Stimulated activated CD8-positive, alpha-beta memory T cell treated with anti-CD3 and anti-CD28 coated beads, Interleukin-4, amount 100 ng/mL, for 48 hours (primary cell): ENCODE measurements around the gene MACF1.

ENCODE experiments used
- DNase-seq: peaks from one replicate; pipeline ENCODE4 v3.0.0-alpha.2; 2020

MACF1 gene

DNA sequence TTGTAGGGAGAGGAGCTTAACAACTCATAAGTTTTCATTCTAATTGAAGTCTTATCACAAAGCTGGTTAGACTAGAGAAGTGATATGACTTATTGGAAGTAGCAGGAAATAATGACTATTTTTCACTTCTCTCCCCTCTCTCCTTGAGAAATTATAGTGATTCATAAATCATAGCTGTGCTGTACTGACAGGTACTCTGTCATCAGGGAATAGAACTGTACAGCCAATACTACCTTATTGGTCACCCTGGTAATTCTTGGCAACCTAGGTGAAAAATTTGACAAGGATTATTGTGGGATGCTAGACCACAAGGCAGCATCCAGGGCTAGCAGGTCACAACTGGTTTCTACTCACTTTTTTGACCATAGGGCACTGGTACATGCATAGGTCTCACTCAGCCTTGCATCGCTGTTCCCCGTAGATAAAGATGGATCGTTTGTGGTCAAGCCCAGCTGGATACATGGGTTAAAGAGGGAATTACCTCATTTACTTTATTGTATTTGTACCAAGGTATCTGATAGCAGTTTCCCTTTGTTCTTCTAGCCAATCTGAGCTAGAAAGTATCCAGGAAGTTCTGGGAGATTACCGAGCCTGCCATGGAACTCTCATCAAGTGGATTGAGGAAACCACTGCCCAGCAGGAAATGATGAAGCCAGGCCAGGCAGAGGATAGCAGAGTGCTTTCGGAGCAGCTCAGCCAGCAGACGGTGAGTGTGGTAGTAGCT, 113.6 kb downstream of the MACF1 start:
- no peak for DNase-seq

DNA sequence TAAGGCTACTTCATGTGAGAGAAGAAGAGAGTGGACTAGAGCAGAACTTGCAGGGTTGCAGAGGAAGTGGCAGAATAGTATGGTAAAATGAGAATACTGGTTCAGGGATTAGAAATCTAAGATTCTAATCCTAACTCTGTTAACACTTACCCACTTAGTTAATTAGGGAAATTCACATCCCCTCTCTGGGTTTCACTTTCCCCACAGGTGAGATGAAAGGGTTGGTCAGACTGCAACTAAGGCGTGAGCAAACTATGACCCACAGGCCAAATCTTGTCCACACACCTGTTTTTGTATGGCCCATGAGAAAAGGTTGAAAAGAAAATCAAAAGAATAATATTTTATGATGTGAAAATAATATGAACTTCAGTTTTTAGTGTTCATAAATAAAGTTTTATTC, 117.5 kb downstream of the MACF1 start:
- DNase-seq: no peak

DNA sequence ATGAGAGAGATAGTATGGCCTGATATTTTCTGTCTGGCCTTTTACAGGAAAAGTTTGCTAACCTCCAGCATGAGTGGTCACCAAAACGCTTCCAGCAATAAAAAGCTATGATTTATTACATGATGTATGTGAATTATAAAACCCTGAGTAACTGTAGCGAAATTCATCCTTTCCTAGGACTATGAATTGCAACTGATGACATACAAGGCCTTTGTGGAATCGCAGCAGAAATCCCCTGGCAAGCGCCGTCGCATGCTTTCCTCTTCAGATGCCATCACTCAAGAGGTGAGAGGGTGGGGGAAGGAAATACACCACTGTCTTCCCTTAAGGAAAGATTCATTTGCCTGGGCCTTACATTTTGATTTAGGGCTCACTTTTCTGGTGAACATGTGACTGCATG, 117.9 kb downstream of the MACF1 start:
- no peak for DNase-seq

DNA sequence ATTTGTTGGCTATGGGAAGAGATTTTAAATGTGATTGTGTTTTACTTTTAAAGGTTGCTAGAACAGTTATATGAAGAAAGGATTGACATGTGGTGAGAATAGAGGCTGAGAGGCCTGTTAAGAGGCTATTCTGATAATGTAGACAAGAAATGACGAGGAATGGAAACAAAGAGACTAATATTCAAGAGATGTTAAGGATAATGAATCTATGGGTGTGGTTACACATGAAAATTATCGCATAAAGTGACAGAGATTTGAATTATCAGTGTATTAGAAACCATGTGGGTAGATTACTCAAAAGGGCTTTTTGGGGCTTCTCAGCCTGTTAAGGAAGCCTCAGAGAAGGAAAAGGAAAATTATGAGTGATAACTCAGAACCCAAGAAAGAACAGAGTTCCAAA, 120.4 kb downstream of the MACF1 start:
- no peak for DNase-seq

DNA sequence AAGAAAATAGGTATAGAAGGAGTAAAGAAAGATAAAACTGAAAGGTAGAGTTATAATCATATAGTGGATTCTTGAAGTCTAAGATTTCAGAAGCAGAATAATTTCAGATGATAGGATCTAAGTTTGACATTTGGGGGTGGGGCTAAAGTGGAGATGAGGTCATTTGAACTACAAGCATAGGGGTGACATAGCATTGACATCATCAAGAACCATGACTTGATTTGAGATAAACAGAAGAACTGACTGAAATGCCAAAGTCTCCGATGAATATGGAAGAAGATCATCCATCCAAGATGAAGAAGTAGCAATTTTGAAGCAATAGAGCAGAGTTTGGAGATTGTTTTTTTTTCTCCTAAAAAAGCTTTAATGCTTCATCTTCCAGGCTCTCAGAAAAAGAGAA, 122.3 kb downstream of the MACF1 start:
- DNase-seq: no peak

DNA sequence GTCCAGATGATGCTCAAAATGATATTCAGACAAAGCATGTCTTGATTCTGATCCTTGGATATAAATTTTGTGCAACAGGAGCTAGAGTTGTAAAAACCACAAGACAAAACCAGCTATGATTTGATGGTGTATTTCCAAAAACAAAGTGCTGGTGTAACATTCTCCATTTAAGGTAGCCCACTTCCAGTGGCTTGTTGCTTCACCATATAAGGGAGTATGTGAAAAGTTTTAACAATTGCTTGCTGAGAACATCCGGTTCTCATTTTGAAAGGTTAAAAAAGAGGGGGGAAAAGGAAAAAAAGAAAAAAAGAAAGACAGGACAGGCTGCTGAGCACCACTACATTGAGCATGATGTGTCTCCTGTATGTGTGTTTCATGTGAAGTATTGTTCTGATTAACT, 123.6 kb downstream of the MACF1 start:
- DNase-seq: no peak

DNA sequence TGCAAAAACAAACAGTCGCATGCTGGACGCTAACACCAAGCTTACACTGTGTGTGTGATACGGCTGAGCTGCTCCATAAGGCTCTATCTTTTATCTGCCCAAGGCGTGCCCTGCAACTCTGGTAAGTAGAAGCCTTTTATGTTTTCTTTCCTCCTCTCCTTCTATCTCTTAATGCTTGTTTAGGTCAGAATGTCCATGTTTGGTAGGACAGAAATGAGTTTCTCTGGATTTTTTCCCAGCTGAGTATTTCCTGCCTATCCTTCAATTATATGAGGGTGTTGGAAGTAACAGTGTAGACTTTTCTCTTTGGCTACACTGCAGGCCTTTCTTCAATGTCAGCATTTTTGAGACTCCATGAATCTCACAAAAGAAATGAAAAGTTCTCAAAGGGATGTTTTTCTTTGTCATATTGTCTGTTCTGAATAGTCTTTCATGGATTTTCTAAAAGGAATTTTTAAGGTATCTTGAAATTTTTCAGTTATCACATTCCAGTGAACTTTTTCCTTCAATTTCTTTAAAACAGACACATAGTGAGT, 124.2 kb downstream of the MACF1 start:
- no peak for DNase-seq

DNA sequence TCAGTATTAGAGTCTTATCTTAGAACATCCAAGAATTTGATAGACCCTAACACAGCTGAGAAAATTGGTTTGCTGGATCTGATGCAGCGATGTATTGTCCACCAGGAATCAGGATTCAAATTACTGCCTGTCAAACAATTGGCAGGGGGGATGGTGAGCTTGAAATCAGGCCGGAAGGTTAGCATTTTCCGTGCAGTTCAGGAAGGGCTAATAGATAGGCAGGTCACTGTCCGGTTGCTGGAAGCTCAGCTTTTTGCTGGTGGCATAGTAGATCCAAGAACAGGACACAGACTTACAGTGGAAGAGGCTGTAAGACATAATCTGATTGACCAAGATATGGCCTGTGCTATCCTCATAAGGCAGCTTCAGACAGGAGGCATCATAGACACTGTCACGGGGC, 127.2 kb downstream of the MACF1 start:
- DNase-seq: no peak

DNA sequence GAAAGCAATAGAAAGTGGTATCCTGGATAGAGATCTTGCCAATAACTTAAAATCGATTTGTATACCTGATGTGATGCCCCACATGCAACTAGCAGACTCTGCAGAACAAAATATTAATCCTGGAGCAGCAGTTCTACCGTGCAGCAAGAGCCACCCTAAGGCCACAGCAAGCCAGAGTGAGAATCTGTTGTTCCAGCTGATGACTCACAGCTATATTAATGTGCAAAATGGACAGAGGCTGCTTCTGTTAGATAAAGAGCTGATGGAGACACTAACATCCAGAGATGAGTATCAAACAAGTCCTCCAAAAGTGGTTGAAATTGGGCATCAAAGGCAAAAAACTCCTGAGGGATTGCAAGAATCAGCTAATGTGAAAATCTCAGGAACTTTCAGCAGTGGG, 127.8 kb downstream of the MACF1 start:
- no peak for DNase-seq

DNA sequence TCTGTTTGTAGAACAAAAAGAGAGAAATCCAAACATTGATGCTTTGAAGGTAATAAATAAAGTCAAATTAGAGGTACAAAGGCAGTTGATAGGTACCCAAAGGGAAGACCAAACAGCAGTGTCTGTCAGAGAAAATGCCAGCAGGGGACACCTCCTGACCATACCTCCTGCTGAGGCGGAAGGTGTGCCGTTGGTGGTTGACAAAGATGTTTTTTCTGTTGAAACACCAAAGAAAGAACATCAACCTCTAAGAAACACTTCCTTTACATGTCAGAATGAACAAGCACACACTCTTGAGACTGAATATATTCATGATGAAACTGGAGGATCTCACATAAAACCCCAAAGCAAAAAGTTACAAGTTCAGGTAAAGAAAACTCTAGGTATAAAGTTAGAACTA, 128.3 kb downstream of the MACF1 start:
- no peak for DNase-seq

DNA sequence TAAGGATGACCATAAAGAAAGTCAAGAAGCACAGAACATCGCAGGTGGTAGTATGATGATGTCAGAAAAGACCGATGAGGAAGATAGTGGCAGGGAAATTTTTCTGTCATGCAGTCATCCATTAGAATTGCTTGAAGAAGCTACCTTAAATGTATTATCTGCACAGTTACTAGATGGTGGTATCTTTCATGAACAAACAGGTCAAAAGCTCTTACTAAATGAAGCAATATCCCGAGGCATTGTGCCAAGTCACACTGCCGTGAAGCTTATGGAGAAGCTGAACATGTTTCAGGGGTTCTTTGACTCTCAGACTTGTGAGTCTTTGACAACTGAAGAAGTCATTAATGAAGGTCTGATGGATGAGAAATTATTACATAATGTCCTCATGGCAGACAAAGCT, 128.8 kb downstream of the MACF1 start:
- DNase-seq: no peak

DNA sequence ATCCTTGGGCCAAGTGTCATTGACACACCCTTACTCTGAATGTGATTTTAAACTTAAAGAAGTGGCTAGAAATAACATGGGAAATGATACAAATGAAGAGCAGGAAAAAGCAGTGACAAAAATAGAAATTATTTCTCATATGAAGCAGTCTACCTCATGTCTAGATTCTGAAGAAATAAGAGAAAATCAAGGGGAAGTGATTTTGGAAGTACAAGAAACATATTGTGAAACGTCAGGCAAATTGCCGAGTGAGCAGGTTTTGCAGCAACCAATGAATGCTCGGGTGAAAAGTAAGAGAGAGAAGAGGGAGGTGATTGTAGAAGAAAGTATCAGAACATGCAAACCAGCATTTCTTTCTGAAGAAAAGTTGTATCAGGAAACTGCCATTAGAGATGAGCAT, 130.7 kb downstream of the MACF1 start:
- DNase-seq: no peak

DNA sequence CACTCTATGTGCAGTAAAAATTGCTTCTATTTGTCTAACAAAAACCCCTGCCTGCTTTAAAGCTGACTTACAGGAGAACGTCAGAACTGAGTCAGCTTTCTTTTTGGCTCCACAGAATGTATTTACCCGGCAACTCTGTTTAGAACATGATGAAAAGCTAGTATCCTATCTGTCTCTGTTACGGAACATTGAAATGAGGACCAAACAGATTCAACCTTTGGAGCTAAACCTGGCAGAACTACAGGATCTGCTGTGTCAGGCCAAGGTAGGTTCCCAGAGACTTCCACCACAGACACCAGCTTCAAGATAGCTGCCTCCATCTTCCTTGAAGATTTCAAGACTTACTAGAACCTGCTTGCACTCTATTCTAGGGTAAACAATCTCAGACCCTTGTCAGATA, 132.6 kb downstream of the MACF1 start:
- no peak for DNase-seq

DNA sequence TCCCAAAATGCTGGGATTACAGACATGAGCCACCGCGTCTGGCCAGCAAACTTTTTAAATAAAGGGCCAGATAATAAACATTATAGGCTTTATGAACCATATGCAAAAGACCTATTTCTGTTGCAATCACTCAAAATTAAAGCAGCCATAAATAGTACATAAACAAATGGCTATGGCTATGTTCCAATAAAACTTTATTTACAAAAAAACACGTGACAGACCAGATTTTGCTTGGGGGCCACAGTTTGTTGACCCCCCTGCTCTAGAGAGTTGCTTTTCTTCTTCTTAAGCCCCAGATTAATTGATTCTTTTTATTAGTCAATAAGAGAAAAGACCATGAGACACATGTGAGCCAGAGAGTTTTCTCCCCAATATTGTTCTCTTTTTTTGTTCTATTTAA, 138.3 kb downstream of the MACF1 start:
- no peak for DNase-seq

DNA sequence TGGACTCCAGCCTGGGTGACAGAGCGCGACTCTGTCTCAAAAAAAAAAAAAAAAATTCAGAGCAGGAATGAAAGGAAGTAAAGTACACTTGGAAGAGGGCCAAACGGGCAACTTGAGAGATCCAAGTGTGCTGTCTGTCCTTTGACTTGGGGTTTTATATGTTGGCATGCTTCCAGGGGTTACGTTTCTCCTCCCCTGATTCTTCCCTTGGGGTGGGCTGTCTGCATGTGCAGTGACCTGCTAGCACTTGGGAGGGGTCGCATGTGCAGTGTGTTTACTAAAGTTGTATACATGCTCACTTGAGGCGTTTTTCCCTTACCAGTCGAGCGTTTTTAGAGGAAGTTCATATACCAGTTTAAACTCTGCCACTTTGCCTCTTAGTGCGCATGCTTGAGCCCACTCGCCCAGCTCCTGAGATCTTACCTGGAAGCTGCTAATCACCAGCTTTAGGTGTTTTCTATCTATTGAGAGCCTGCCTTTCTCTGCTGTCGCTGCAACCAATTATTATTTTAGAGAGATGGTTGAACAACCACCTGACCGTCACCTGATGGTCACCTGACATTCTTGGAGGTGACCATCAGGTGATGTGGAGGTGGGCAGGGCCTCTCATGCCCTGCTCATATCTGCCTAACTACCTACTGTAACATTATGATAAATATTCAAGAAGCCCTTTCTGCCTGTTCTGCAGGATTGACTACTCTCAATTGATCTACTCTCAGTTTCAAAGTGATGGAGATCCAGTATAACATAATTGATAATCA, 140.1 kb downstream of the MACF1 start:
- no peak for DNase-seq

DNA sequence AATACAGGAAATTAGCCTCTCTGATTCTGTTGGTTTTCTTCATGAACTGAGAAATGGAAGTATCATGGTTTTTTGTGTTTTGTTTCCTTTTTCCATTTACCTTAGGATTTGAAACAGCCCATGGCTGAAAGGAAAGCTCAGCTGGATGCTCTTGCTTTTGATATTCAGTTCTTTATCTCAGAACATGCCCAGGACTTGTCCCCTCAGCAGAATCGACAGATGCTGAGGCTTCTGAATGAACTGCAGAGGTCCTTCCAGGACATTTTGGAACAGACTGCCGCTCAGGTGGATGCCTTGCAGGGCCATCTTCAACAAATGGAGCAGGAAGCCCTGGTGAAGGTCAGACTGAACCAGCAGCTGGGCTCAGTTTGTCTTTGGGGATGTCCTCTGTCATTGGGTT, 142.4 kb downstream of the MACF1 start:
- DNase-seq: no peak

DNA sequence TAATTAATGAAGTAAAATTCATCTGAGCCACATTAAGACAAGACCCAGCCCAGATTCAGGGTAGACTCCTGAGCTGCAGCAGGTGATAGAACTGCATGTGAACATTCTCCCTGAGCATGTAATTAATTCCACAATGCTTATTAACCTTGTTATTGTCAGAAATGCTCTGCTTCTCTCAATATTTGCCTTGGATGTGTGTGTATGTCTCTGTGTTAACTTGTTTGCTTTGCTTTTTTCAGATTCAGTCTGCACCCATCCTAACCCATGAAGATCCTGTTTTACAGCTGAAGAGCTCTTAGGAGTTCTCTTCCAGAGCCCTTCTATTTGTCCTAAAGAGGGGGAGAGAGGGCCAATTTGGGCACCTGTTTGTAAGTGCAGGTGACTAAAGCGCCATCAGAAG, 143.8 kb downstream of the MACF1 start:
- no peak for DNase-seq

DNA sequence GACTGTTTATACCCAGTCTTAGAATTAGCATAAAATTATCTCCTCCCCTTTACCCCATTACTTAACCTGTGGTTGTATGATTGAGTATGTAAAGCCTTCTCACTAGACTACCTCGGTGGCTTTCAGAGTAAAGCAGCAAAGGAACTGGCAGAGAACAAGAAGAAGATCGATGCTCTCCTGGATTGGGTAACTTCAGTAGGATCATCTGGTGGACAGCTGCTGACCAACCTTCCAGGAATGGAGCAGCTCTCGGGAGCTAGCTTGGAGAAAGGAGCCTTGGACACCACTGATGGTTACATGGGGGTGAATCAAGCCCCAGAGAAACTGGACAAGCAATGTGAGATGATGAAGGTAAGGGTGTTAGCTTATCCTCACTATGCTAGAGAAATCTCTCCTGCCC, 148.4 kb downstream of the MACF1 start:
- DNase-seq: no peak

DNA sequence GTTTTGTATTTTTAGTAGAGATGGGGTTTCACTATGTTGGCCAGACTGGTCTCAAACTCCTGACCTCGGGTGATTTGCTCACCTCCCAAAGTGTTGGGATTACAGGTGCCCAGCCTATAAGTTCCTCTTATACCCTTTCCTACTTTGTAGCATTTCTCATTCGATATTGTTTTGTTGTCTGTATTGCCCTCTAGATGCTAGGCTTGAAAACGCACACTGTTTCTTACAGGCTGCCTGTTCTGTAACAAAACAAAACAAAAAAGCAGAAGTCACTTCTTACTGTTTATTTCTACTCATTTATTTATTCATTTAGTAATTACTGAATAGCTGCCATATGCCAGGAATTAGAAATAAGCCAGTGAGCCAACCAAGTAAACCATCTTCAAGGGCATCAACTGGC, 150.1 kb downstream of the MACF1 start:
- DNase-seq: no peak

DNA sequence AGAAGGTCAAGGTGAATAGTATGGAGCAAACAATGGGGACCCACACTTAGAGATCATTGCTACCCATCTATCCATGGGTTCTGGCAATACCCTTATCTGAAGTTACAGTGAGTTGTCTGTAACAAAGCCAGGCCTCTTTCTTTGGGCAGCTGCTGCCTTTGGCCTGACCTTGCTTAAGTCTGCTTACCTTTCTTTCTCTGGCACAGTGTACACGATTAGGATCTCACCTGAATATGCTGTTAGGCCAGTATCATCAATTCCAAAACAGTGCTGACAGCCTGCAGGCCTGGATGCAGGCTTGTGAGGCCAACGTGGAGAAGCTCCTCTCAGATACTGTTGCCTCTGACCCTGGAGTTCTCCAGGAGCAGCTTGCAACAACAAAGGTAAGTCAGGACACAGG, 154.0 kb downstream of the MACF1 start:
- no peak for DNase-seq

DNA sequence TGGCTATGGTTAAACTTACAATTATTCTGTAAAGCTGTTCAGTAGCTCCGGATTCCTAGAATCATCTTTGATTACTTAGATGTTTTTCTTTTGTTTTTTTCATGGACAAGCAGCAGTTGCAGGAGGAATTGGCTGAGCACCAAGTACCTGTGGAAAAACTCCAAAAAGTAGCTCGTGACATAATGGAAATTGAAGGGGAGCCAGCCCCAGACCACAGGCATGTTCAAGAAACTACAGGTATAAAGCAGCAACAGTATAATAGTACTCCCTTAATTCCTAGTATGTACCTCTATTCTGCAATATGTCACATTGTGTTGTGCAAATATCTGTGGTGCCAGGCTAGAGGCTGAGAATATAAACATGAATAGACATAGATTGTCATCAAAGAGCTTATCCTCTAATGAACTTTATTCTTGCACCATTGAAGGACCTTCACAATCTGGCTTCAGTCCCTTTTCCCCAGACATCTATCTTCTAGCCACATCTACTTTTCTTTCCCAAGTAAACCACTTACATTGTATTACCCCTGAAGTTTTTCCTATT, 154.6 kb downstream of the MACF1 start:
- DNase-seq: no peak

DNA sequence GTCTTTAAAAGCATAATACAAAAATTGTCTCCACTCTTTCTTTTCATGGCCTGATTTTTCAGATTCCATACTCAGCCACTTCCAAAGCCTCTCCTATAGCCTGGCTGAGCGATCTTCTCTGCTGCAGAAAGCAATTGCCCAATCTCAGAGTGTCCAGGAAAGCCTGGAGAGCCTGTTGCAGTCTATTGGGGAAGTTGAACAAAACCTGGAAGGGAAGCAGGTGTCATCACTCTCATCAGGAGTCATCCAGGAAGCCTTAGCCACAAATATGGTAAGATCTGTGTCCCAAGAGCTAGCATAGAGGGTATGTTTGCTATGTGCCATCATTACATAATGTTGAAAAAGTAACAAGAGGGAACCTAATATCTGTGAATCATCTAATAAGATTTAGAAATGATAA, 156.2 kb downstream of the MACF1 start:
- no peak for DNase-seq

DNA sequence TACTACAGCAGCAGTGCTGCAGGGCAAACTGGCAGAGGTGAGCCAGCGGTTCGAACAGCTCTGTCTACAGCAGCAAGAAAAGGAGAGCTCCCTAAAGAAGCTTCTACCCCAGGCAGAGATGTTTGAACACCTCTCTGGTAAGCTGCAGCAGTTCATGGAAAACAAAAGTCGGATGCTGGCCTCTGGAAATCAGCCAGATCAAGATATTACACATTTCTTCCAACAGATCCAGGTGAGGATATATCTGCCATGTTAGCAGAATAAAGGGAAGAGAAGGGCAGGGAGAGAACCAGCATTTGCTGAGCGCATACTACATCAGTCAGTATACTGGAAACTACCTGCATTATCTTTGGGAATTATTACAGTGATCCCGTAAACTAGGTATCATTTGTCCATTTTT, 157.0 kb downstream of the MACF1 start:
- no peak for DNase-seq

DNA sequence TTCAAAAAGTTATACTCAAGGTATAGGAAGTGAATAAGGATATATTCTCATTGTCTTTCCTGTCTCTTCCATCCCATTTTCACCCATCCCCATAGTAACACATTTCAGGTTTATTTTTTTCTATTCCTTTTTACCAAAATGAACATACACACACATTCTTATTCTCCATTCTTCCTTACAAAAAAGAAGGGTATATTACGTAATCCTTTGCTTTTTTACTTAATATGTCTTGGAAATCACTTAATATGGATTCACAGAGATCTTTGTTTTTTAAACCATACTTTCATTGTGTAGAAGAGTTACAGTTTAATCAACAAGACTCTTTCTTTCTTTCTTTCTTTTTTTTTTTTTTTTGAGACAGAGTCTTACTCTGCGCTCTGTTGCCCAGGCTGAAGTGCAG, 158.8 kb downstream of the MACF1 start:
- no peak for DNase-seq
